ENCODE results near the gene TULP4.

TULP4 gene

DNA sequence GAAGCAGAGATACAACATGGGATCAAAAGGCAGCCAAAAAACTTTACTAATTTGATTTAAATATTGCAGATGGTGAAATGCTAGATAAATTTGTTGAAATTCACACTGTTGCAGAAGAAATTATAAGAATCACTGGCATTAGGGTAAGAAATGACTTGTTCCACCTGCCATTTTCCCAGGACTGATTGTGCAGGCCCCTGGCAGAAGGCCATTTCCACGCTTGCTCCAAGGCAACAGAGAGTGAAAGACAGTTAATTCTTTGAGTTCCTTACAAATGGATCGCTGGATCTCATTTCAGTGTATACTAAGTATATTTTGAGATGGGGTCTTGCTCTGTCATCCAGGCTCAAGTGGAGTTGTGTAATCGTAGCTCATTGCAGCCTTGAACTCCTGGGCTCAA, 180.6 kb downstream of the TULP4 start:
- Histone ChIP-seq H3K4me3 (no peak overlapping the region), H3K27ac (no peak overlapping the region), H3K9me3 (ENCODE audit: low read depth, low read length) (no peaks in the 10 kb centered on the region), H3K9ac (ENCODE audit: insufficient read length) (no peak overlapping the region), H3K36me3 (ENCODE audit: insufficient read depth, low read length) (peaks cover under 1% of the 10 kb centered on the region; the same call in 1 of the 2 replicates)
- TF ChIP-seq FOXP2 (optimal IDR thresholded peaks at IDR 0.05; ENCODE audit: control extremely low read depth, extremely low read length, insufficient read depth) (no peak), EZH2 (IDR thresholded peaks at IDR 0.05) (no peak)
- DNase-seq (ENCODE audit: low read depth, low spot score): no peak

DNA sequence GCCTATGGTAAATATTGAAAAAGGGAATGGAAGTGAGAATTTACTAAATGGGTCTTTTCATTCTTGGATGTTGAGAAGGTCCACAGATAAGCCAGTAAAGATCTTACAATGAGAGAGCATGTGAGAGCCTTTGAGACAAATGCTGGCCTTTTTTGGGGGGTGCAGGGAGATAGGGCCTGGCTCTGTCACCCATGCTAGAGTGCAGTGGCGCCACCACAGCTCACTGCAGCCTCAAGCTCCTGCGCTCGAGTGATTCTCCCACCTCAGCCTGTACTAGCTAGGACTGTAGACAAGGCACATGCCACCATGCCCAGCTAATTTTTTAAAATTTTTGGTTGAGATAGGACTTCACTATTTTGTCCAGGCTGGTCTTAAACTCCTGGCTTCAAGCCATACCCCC, 184.4 kb downstream of the TULP4 start:
- H3K27ac ChIP-seq: no peak overlapping the region
- H3K36me3 ChIP-seq (ENCODE audit: insufficient read depth, low read length): peaks cover 20% of the 10 kb centered on the region; the same call in 1 of the 2 replicates
- H3K4me3 ChIP-seq: no peak overlapping the region
- no peak overlapping the region for H3K9ac ChIP-seq (ENCODE audit: insufficient read length)
- no peaks in the 10 kb centered on the region for H3K9me3 ChIP-seq (ENCODE audit: low read depth, low read length)
- DNase-seq (ENCODE audit: low read depth, low spot score): no peak
- TF ChIP-seq FOXP2 (optimal IDR thresholded peaks at IDR 0.05; ENCODE audit: control extremely low read depth, extremely low read length, insufficient read depth): no peak
- no peak for TF ChIP-seq EZH2 (IDR thresholded peaks at IDR 0.05)
- no peak for TF ChIP-seq POLR2AphosphoS5 (IDR thresholded peaks at IDR 0.05; ENCODE audit: borderline replicate concordance, low read depth, low read length)

DNA sequence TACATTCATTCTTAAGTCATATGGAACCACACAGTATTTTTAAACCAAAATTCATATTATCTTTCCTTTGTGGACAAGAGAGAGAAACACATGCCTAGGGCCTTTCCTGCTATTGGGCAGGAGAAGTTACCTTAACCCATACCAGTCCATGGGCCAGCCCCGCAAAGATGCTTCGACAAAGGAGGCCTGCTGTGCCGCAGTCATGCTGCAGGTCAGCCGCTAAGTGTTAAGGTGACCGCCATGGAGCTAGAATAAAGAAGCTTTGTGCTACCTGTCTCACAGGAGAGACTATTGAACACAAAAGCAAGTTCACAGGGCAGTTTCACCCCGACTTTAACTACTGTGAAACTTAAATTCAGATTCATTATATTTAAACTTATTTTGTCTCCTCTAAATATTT, 185.4 kb downstream of the TULP4 start:
- DNase-seq (ENCODE audit: low read depth, low spot score): no peak
- Histone ChIP-seq H3K27ac (no peak overlapping the region), H3K9me3 (ENCODE audit: low read depth, low read length) (no peaks in the 10 kb centered on the region), H3K4me3 (no peak overlapping the region), H3K36me3 (ENCODE audit: insufficient read depth, low read length) (peaks cover 20% of the 10 kb centered on the region; the same call in 1 of the 2 replicates), H3K9ac (ENCODE audit: insufficient read length) (no peak overlapping the region)
- TF ChIP-seq POLR2AphosphoS5 (IDR thresholded peaks at IDR 0.05; ENCODE audit: borderline replicate concordance, low read depth, low read length) (no peak), FOXP2 (optimal IDR thresholded peaks at IDR 0.05; ENCODE audit: control extremely low read depth, extremely low read length, insufficient read depth) (no peak), EZH2 (IDR thresholded peaks at IDR 0.05) (no peak)

DNA sequence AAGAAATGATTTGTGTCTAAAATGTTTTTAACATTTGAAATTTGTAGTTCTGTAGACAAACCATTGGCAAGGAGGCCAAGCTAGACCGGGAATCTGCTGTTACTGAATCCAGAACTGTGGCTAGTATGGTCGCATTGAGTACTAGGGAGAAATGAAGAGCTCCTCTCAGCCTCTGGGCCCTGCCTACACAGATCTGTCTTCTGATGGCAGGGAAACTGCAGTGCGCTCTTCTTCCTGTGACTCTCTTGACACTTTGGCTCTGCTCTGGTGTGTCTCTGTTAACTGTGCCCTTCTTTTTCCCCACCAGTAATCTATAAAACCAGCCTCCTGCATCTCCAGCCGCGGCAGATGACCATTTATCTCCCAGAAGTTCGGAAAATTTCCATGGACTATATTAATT, 186.1 kb downstream of the TULP4 start:
- TF ChIP-seq EZH2 (IDR thresholded peaks at IDR 0.05): no peak
- TF ChIP-seq FOXP2 (optimal IDR thresholded peaks at IDR 0.05; ENCODE audit: control extremely low read depth, extremely low read length, insufficient read depth): no peak
- TF ChIP-seq POLR2AphosphoS5 (IDR thresholded peaks at IDR 0.05; ENCODE audit: borderline replicate concordance, low read depth, low read length): no peak
- no peak overlapping the region for H3K4me3 ChIP-seq
- H3K9me3 ChIP-seq (ENCODE audit: low read depth, low read length): no peaks in the 10 kb centered on the region
- peaks cover 20% of the 10 kb centered on the region; the same call in 1 of the 2 replicates for H3K36me3 ChIP-seq (ENCODE audit: insufficient read depth, low read length)
- no peak overlapping the region for H3K9ac ChIP-seq (ENCODE audit: insufficient read length)
- no peak overlapping the region for H3K27ac ChIP-seq
- DNase-seq (ENCODE audit: low read depth, low spot score): no peak

DNA sequence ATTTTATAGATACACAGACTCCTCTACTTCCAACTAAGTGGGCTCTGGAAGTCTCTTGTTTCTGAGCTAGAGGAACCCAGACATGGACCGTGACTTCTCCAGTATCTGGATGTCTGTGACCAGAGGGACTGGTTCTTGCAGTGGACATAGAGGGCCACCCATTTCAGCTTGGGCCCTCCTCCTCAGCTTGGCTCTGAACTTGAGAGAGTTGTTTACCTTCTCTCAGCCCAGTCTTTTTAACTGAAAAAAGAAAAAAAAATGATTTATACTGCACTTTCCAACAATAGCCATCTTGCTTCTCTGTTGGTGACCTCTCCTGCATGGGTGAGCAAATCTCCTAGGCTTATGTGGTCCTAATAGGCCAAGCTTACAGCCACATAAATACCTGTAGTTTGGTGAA, 187.3 kb downstream of the TULP4 start:
- H3K9me3 ChIP-seq (ENCODE audit: low read depth, low read length): no peaks in the 10 kb centered on the region
- TF ChIP-seq EZH2 (IDR thresholded peaks at IDR 0.05): no peak
- TF ChIP-seq FOXP2 (optimal IDR thresholded peaks at IDR 0.05; ENCODE audit: control extremely low read depth, extremely low read length, insufficient read depth): no peak
- no peak for TF ChIP-seq POLR2AphosphoS5 (IDR thresholded peaks at IDR 0.05; ENCODE audit: borderline replicate concordance, low read depth, low read length)
- peaks cover 20% of the 10 kb centered on the region; the same call in 1 of the 2 replicates for H3K36me3 ChIP-seq (ENCODE audit: insufficient read depth, low read length)
- no peak overlapping the region for H3K9ac ChIP-seq (ENCODE audit: insufficient read length)
- no peak for DNase-seq (ENCODE audit: low read depth, low spot score)
- no peak overlapping the region for H3K27ac ChIP-seq
- no peak overlapping the region for H3K4me3 ChIP-seq

DNA sequence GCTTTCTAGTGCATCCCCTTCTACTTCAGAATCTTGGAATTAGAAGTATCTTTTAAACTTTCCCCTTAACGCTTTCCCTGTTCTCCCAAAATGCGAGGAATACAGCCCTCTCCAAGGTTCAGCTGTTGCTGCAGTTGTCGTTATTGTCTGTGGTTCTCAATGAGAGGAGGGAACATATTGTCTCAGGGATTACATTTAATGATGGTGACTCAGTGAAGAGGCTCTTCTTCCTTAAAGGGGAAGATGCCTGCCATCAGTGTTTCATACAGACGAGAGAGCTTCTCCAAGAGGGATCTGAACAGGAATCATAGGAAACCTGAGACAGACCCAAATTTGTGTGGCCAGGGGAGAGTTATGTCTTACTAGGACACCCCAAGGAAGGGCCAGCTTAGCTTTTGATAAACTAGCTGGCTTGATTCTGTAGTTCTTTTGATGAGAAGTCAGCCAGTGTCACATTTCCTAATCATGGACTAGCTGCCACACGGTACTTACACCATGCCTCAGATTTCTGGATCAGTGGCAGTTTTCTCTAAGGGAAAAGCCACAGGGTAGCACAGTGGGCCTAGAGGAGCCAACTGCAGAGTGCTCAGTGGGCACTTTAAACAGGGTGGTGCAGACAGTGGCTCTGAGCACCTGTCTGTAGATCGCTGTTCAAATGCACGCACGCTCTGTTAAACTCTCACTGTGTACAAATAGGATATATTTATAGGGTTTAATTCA, 187.9 kb downstream of the TULP4 start:
- H3K4me3 ChIP-seq: no peak overlapping the region
- no peaks in the 10 kb centered on the region for H3K9me3 ChIP-seq (ENCODE audit: low read depth, low read length)
- no peak for TF ChIP-seq EZH2 (IDR thresholded peaks at IDR 0.05)
- TF ChIP-seq FOXP2 (optimal IDR thresholded peaks at IDR 0.05; ENCODE audit: control extremely low read depth, extremely low read length, insufficient read depth): no peak
- TF ChIP-seq POLR2AphosphoS5 (IDR thresholded peaks at IDR 0.05; ENCODE audit: borderline replicate concordance, low read depth, low read length): no peak
- no peak overlapping the region for H3K9ac ChIP-seq (ENCODE audit: insufficient read length)
- no peak overlapping the region for H3K27ac ChIP-seq
- H3K36me3 ChIP-seq (ENCODE audit: insufficient read depth, low read length): peaks cover 20% of the 10 kb centered on the region; the same call in 1 of the 2 replicates
- no peak for DNase-seq (ENCODE audit: low read depth, low spot score)

DNA sequence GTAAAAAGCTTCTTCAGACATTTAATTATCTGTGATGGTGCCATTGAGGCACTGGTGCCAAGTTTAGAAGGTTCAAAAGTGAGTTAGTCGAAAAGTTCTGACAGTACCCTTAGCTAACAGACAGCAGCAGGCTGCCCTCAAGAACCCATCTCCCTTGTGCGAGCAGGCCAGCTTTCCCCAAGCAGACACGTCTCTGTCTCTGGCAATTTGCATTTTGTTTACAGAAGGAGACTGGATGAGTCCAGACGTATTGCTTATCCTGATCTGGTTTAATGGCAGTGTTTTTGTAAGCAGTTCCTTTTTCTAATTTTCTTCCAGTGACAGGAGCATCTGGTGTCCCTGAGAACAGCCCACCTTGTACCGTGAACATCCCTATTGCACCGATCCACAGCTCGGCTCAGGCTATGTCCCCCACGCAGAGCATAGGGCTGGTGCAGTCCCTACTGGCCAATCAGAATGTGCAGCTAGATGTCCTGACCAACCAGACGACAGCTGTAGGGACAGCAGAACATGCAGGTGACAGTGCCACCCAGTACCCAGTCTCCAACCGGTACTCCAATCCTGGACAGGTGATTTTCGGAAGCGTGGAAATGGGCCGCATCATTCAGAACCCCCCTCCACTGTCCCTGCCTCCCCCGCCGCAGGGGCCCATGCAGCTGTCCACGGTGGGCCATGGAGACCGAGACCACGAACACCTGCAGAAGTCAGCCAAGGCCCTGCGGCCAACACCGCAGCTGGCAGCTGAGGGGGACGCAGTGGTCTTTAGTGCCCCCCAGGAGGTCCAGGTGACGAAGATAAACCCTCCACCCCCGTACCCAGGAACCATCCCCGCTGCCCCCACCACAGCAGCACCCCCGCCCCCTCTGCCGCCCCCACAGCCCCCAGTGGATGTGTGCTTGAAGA, 189.3 kb downstream of the TULP4 start:
- DNase-seq (ENCODE audit: low read depth, low spot score): no peak
- TF ChIP-seq POLR2AphosphoS5 (IDR thresholded peaks at IDR 0.05; ENCODE audit: borderline replicate concordance, low read depth, low read length) (no peak), EZH2 (IDR thresholded peaks at IDR 0.05) (no peak), FOXP2 (optimal IDR thresholded peaks at IDR 0.05; ENCODE audit: control extremely low read depth, extremely low read length, insufficient read depth) (no peak)
- H3K9ac ChIP-seq (ENCODE audit: insufficient read length): no peak overlapping the region
- H3K27ac ChIP-seq: no peak overlapping the region
- H3K9me3 ChIP-seq (ENCODE audit: low read depth, low read length): no peaks in the 10 kb centered on the region
- peaks cover 20% of the 10 kb centered on the region; the same call in 1 of the 2 replicates for H3K36me3 ChIP-seq (ENCODE audit: insufficient read depth, low read length)
- no peak overlapping the region for H3K4me3 ChIP-seq

DNA sequence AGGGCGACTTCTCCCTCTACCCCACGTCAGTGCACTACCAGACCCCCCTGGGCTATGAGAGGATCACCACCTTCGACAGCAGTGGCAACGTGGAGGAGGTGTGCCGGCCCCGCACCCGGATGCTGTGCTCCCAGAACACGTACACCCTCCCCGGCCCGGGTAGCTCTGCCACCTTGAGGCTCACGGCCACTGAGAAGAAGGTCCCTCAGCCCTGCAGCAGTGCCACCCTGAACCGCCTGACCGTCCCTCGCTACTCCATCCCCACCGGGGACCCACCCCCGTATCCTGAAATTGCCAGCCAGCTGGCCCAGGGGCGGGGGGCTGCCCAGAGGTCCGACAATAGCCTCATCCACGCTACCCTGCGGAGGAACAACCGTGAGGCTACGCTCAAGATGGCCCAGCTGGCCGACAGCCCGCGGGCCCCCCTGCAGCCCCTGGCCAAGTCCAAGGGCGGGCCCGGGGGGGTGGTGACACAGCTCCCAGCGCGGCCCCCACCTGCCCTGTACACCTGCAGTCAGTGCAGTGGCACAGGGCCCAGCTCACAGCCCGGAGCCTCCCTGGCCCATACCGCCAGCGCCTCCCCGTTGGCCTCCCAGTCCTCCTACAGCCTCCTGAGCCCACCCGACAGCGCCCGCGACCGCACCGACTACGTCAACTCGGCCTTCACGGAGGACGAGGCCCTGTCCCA, 190.1 kb downstream of the TULP4 start:
- H3K4me3 ChIP-seq: no peak overlapping the region
- no peak for DNase-seq (ENCODE audit: low read depth, low spot score)
- no peak overlapping the region for H3K9ac ChIP-seq (ENCODE audit: insufficient read length)
- no peak for TF ChIP-seq FOXP2 (optimal IDR thresholded peaks at IDR 0.05; ENCODE audit: control extremely low read depth, extremely low read length, insufficient read depth)
- TF ChIP-seq POLR2AphosphoS5 (IDR thresholded peaks at IDR 0.05; ENCODE audit: borderline replicate concordance, low read depth, low read length): no peak
- no peak for TF ChIP-seq EZH2 (IDR thresholded peaks at IDR 0.05)
- no peak overlapping the region for H3K27ac ChIP-seq
- peaks cover 22% of the 10 kb centered on the region; the same call in 1 of the 2 replicates for H3K36me3 ChIP-seq (ENCODE audit: insufficient read depth, low read length)
- H3K9me3 ChIP-seq (ENCODE audit: low read depth, low read length): no peaks in the 10 kb centered on the region

All from SK-N-MC (cell line).